K562 (cell line): ENCODE measurements around the gene ZNF276. TPM values are rescaled to one million over a fixed set of nuclear protein-coding genes. Genes with fewer than 3 reads are reported as not detected.

Experiments used
- BDP1 ChIP-seq: IDR thresholded peaks from 3 replicates; pipeline ENCODE4 v1.6.1; 2011; ENCODE audit not compliant: insufficient read length, insufficient read depth
- CEBPB ChIP-seq: fragments of 450-650 bp; IDR thresholded peaks from 2 replicates; pipeline ENCODE4 v1.6.1; 2016; ENCODE audit warnings: missing genetic modification characterization, missing compliant biosample characterization
- CHD4 ChIP-seq: fragments of 200-600 bp; sonication (generic); IDR thresholded peaks from 3 replicates; pipeline ENCODE4 v1.6.1; 2012; ENCODE audit warnings: low read depth, mild to moderate bottlenecking, mixed read lengths, low read length, inconsistent platforms; ENCODE audit not compliant: insufficient read depth, insufficient replicate concordance, poor library complexity, severe bottlenecking
- ELF4 ChIP-seq: fragments of 450-650 bp; formaldehyde crosslinking; IDR thresholded peaks from 2 replicates; pipeline ENCODE4 v1.4.0; 2022; ENCODE audit warnings: missing genetic modification characterization
- EWSR1 ChIP-seq: fragments of 450-650 bp; IDR thresholded peaks from 2 replicates; pipeline ENCODE4 v1.6.1; 2018; ENCODE audit warnings: borderline replicate concordance, mild to moderate bottlenecking, low read depth, moderate library complexity; ENCODE audit not compliant: partially characterized antibody
- FIP1L1 ChIP-seq: fragments of 200-400 bp; formaldehyde crosslinking; IDR thresholded peaks from 2 replicates; pipeline ENCODE4 v1.6.1; 2018; ENCODE audit warnings: mild to moderate bottlenecking, low read depth, low read length; ENCODE audit not compliant: poor library complexity, severe bottlenecking
- FOS ChIP-seq: IDR thresholded peaks from 3 replicates; pipeline ENCODE4 v1.6.1; 2011; ENCODE audit not compliant: insufficient read length; ENCODE audit errors: extremely low read depth
- HMG20B ChIP-seq: fragments of 250-450 bp; sonication (Bioruptor Pico); IDR thresholded peaks from 2 replicates; pipeline ENCODE4 v1.5.0; 2021; ENCODE audit warnings: mild to moderate bottlenecking
- MYC ChIP-seq, 2 experiments: fragments of 250-450 bp in 1 of 2; sonication (Bioruptor Pico) in 1 of 2; IDR thresholded peaks; 2 replicates each; pipeline versions ENCODE4 v1.5.1 to v1.6.1; 2012 to 2021; ENCODE audit warnings: low read depth in 2 of 2, borderline replicate concordance in 1 of 2, improper control_type of control experiment in 1 of 2, low read length in 1 of 2, mild to moderate bottlenecking in 1 of 2, moderate library complexity in 1 of 2
- NR3C1 ChIP-seq: sonication (generic); formaldehyde crosslinking; IDR thresholded peaks from 2 replicates; pipeline ENCODE4 v1.8.1; 2022; ENCODE audit warnings: missing genetic modification reagents
- PPARD ChIP-seq: fragments of 250-450 bp; sonication (Bioruptor Pico); IDR thresholded peaks from 2 replicates; pipeline ENCODE4 v1.8.0; 2022; ENCODE audit warnings: inconsistent platforms, mild to moderate bottlenecking, moderate library complexity
- SMAD4 ChIP-seq: fragments of 250-450 bp; sonication (Bioruptor Pico); conservative IDR thresholded peaks from 2 replicates; pipeline ENCODE4 v1.8.0; 2021; ENCODE audit warnings: inconsistent platforms, mild to moderate bottlenecking, moderate library complexity
- ZFX ChIP-seq: sonication (generic); formaldehyde crosslinking; IDR thresholded peaks from 2 replicates; pipeline ENCODE4 v1.8.0; 2022; ENCODE audit warnings: mild to moderate bottlenecking, missing genetic modification reagents, moderate library complexity
- ZNF347 ChIP-seq: fragments of 450-650 bp; formaldehyde crosslinking; IDR thresholded peaks from 2 replicates; pipeline ENCODE4 v1.4.0; 2020; ENCODE audit warnings: low read depth, mild to moderate bottlenecking, moderate library complexity
- ZNF507 ChIP-seq: conservative IDR thresholded peaks from 2 replicates; pipeline ENCODE4 v1.6.1; 2017; ENCODE audit warnings: missing genetic modification characterization, missing compliant biosample characterization
- polyA plus RNA-seq, 8 experiments: library from polyadenylated mRNA; depleted of rRNA in 4 of 8; stranded (reverse) in 5 of 8; unstranded in 3 of 8; fragments of >200 nt; fragmentation: Nextera tagmentation in 2 of 8; fragmentation: Illumina TruSeq in 1 of 8; extraction: Ambion mirVana in 2 of 8; extraction: Trizol in 1 of 8; gene quantifications; 2 replicates each; pipeline versions ENCODE4 v1.2.1 to v1.2.3, GENCODE V29; 2011 to 2014; ENCODE audit warnings: inconsistent platforms in 1 of 8, missing spikeins in 1 of 8
- total RNA-seq, 7 experiments: library from RNA; depleted of rRNA in 6 of 7; stranded (reverse); fragments of >200 nt in 6 of 7; fragmentation: Illumina TruSeq in 2 of 7; extraction: Trizol in 2 of 7; gene quantifications; 2 replicates each; pipeline versions ENCODE4 v1.2.1 to v1.2.3, GENCODE V29; 2011 to 2021; ENCODE audit warnings: low replicate concordance in 1 of 7
- TF ChIP-seq, protein P1 (sequence below): sonication (generic); formaldehyde crosslinking; IDR thresholded peaks from 2 replicates; pipeline ENCODE4 v1.9.0; 2022; ENCODE audit warnings: mild to moderate bottlenecking, missing genetic modification reagents
- TF ChIP-seq, protein P2 (sequence below): fragments of 450-650 bp; formaldehyde crosslinking; IDR thresholded peaks from 2 replicates; pipeline ENCODE4 v1.4.0; 2020; ENCODE audit warnings: mild to moderate bottlenecking, moderate library complexity
- TF ChIP-seq, protein P3 (sequence below), 2 experiments: IDR thresholded peaks; 2 replicates each; pipeline ENCODE4 v1.6.1; 2012; ENCODE audit warnings: improper control_type of control experiment in 2 of 2, low read depth in 2 of 2, low read length in 2 of 2, borderline replicate concordance in 1 of 2
- TF ChIP-seq, protein P4 (sequence below): IDR thresholded peaks from 3 replicates; pipeline ENCODE4 v1.6.1; 2011; ENCODE audit warnings: borderline replicate concordance, mild to moderate bottlenecking; ENCODE audit not compliant: insufficient read length, insufficient read depth
- TF ChIP-seq, protein P5 (sequence below): fragments of 450-650 bp; formaldehyde crosslinking; IDR thresholded peaks from 2 replicates; pipeline ENCODE4 v1.4.0; 2022; ENCODE audit warnings: missing genetic modification characterization

Gene ZNF276
- total and polyA plus RNA-seq, 9 of the 15 experiments (the other 6 are each of a cell fraction or from before 2014, with no cell fraction given): 0.49 to 43.9 (median 15.8) TPM

DNA sequence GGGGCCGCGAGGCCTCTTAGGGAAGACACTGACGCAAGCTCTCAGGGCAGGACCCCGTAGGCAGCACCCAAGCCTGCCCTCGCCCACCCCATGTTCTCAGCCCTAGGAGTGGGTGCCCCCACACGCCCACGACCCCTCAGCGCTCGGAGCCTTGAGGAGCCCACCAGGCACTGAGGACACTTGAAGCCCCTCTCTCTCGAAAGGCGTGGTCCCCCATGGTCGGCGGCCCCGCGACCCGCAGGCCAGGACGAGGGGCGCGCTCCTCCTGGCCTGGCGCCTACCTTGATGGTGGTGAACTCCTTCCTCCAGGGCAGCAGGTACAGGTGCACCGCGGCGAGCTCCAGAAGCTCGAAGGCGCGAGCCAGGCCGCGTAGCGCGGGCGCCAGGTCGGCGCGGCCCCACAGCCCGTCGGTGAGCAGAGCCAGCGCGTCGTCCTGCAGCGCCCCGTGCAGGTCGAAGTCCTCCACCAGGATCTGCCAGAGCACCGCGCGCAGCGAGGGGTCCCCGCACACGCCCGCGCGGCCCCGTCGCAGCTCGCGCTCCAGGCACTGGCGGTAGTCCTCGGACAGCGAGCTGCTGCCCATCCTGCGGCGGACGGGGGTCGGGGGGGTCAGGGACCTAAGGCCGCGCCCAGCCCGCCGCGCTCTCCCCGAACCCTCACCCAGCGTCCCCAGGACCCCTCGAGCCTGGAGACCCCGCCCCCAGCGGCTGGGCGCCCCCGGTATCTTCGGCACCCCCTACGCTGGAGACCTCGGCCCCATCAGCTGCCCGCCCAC lies 20.5 kb upstream of the ZNF276 start (continued):
- TF ChIP-seq, protein P1, sequence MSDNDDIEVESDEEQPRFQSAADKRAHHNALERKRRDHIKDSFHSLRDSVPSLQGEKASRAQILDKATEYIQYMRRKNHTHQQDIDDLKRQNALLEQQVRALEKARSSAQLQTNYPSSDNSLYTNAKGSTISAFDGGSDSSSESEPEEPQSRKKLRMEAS (CRISPR knock-in tag): peak; percentile 60
- TF ChIP-seq EWSR1 (no peak), CHD4 (no peak), MYC (IDR thresholded peaks at IDR 0.05; ENCODE audit: low read depth, low read length) (peak; percentile 51), MYC (CRISPR knock-in tag; IDR thresholded peaks at IDR 0.05; ENCODE audit: borderline replicate concordance, low read depth) (0 out of 2 replicates have a peak, but pooled peaks have one; percentile 27), NR3C1 (CRISPR knock-in tag) (peak; percentile 89), ZNF347 (CRISPR knock-in tag) (no peak), FIP1L1 (peak; percentile 12), ZNF507 (tag) (no peak), BDP1 (no peak), CEBPB (tag) (no peak), FOS (no peak), ELF4 (CRISPR knock-in tag) (no peak), SMAD4 (no peak; the same call in 1 of the 2 replicates), ZFX (CRISPR knock-in tag) (peak; percentile 79), PPARD (CRISPR knock-in tag) (no peak), HMG20B (CRISPR knock-in tag) (no peak)
- TF ChIP-seq, protein P2, sequence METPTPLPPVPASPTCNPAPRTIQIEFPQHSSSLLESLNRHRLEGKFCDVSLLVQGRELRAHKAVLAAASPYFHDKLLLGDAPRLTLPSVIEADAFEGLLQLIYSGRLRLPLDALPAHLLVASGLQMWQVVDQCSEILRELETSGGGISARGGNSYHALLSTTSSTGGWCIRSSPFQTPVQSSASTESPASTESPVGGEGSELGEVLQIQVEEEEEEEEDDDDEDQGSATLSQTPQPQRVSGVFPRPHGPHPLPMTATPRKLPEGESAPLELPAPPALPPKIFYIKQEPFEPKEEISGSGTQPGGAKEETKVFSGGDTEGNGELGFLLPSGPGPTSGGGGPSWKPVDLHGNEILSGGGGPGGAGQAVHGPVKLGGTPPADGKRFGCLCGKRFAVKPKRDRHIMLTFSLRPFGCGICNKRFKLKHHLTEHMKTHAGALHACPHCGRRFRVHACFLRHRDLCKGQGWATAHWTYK (CRISPR knock-in tag): no peak
- TF ChIP-seq, protein P3, sequence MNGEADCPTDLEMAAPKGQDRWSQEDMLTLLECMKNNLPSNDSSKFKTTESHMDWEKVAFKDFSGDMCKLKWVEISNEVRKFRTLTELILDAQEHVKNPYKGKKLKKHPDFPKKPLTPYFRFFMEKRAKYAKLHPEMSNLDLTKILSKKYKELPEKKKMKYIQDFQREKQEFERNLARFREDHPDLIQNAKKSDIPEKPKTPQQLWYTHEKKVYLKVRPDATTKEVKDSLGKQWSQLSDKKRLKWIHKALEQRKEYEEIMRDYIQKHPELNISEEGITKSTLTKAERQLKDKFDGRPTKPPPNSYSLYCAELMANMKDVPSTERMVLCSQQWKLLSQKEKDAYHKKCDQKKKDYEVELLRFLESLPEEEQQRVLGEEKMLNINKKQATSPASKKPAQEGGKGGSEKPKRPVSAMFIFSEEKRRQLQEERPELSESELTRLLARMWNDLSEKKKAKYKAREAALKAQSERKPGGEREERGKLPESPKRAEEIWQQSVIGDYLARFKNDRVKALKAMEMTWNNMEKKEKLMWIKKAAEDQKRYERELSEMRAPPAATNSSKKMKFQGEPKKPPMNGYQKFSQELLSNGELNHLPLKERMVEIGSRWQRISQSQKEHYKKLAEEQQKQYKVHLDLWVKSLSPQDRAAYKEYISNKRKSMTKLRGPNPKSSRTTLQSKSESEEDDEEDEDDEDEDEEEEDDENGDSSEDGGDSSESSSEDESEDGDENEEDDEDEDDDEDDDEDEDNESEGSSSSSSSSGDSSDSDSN (IDR thresholded peaks at IDR 0.05; ENCODE audit: borderline replicate concordance in 1 of 2, low read depth in 2 of 2, low read length in 2 of 2): peak; percentile 92 to 97
- TF ChIP-seq, protein P4, sequence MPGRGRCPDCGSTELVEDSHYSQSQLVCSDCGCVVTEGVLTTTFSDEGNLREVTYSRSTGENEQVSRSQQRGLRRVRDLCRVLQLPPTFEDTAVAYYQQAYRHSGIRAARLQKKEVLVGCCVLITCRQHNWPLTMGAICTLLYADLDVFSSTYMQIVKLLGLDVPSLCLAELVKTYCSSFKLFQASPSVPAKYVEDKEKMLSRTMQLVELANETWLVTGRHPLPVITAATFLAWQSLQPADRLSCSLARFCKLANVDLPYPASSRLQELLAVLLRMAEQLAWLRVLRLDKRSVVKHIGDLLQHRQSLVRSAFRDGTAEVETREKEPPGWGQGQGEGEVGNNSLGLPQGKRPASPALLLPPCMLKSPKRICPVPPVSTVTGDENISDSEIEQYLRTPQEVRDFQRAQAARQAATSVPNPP: no peak
- TF ChIP-seq, protein P5, sequence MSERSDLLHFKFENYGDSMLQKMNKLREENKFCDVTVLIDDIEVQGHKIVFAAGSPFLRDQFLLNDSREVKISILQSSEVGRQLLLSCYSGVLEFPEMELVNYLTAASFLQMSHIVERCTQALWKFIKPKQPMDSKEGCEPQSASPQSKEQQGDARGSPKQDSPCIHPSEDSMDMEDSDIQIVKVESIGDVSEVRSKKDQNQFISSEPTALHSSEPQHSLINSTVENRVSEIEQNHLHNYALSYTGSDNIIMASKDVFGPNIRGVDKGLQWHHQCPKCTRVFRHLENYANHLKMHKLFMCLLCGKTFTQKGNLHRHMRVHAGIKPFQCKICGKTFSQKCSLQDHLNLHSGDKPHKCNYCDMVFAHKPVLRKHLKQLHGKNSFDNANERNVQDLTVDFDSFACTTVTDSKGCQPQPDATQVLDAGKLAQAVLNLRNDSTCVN (CRISPR knock-in tag): no peak
- TF ChIP-seq, all 486 proteins: peak for 63
